Panc1 (cell line): ENCODE results near the gene ADAMTS13.

Source experiments
- CTCF ChIP-seq: fragments of 450-650 bp; IDR thresholded peaks from 2 replicates; pipeline ENCODE4 v1.5.1; 2017; ENCODE audit warnings: mild to moderate bottlenecking
- POLR2AphosphoS5 ChIP-seq: IDR thresholded peaks from 2 replicates; pipeline ENCODE4 v1.6.1; 2012; ENCODE audit warnings: mild to moderate bottlenecking, low read depth, low read length, moderate library complexity

DNA sequence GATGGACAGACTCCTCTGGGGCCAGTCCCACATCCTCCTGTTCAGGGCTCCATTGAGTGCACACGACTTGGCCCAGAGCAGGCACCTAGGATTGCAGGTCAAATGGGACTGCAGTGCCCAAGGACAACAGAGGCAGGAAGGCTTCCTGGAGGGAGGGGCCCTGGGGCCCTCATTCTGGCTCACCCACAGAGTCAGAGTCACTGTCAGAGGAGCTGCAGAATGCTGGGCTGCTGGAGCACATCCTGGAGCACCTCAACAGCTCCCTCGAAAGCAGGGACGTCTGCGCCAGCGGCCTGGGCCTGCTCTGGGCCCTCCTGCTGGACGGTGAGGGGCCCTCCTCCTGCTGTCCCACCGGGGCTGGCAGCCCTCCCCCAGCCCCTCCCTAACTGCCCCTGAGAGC lies 19.5 kb upstream of the ADAMTS13 start:
- TF ChIP-seq CTCF = no peak
- TF ChIP-seq POLR2AphosphoS5 = no peak
